PC-3 (cell line): ENCODE results near the gene GRIA1. TPM values are rescaled to one million over a fixed set of nuclear protein-coding genes. Genes with fewer than 3 reads are reported as not detected.

Experiments
- ATAC-seq: fragments of 200-7000 bp; cut with Tn5 transposase; 2 replicates; pipeline ENCODE4 v1.9.1; 2020; ENCODE audit warnings: mild to moderate bottlenecking, moderate library complexity
- BruUV-seq: library from RNA; stranded (reverse); fragments of 400-500 nt; replicated peaks from 2 replicates; lab custom pipeline; 2021; lab: Mats Ljungman, UMichigan
- CTCF ChIA-PET: fragments of 300-600 bp; sonication (Branson Sonifier 250); formaldehyde crosslinking; loops from one replicate; lab custom pipeline; 2022; ENCODE audit warnings: antibody characterized with exemption; lab: Charles Lee
- POLR2A ChIA-PET: fragments of 300-600 bp; sonication (Branson Sonifier 250); formaldehyde crosslinking; loops from one replicate; lab custom pipeline; 2022; ENCODE audit warnings: antibody characterized with exemption; ENCODE audit not compliant: unreplicated experiment; lab: Charles Lee
- DNase-seq: peaks from one replicate; pipeline ENCODE4 v3.0.0-alpha.2; 2015
- H2AFZ ChIP-seq: fragments of 300-600 bp; sonication (generic); 2 replicates; pipeline ENCODE4 v1.6.0; 2016; ENCODE audit warnings: antibody characterized with exemption, low read length
- H3F3A ChIP-seq: fragments of 300-600 bp; sonication (generic); one replicate; pipeline ENCODE4 v1.6.0; 2017; ENCODE audit warnings: antibody characterized with exemption, low read length, control low read depth, mild to moderate bottlenecking; ENCODE audit not compliant: unreplicated experiment
- H3K27ac ChIP-seq: fragments of 300-600 bp; sonication (generic); 2 replicates; pipeline ENCODE4 v1.5.1; 2016; ENCODE audit warnings: mild to moderate bottlenecking, low read length
- H3K27me3 ChIP-seq: fragments of 300-600 bp; sonication (generic); 2 replicates; pipeline ENCODE4 v1.6.1; 2016; ENCODE audit warnings: low read length, mixed read lengths
- H3K36me3 ChIP-seq: fragments of 300-600 bp; sonication (generic); 2 replicates; pipeline ENCODE4 v1.6.1; 2016; ENCODE audit warnings: low read depth, mixed run types, low read length, mixed read lengths
- H3K4me1 ChIP-seq: fragments of 300-600 bp; sonication (generic); 2 replicates; pipeline ENCODE4 v1.5.1; 2016; ENCODE audit warnings: low read length; ENCODE audit not compliant: insufficient read depth
- H3K4me2 ChIP-seq: fragments of 300-600 bp; sonication (generic); 2 replicates; pipeline ENCODE4 v1.6.0; 2016; ENCODE audit warnings: low read length
- H3K4me3 ChIP-seq: fragments of 300-600 bp; sonication (generic); 2 replicates; pipeline ENCODE4 v1.5.1; 2016; ENCODE audit warnings: mild to moderate bottlenecking, low read length, mixed read lengths
- H3K79me2 ChIP-seq: fragments of 300-600 bp; sonication (generic); 2 replicates; pipeline ENCODE4 v1.6.1; 2017; ENCODE audit warnings: low read length, mixed read lengths
- H3K9ac ChIP-seq: fragments of 300-600 bp; sonication (generic); 2 replicates; pipeline ENCODE4 v1.6.0; 2016; ENCODE audit warnings: mild to moderate bottlenecking, low read length
- H3K9me2 ChIP-seq: fragments of 300-600 bp; sonication (generic); replicated peaks from 2 replicates; pipeline ENCODE4 v1.6.1; 2016; ENCODE audit warnings: mixed run types, low read length, mixed read lengths
- H3K9me3 ChIP-seq: fragments of 300-600 bp; sonication (generic); 2 replicates; pipeline ENCODE4 v1.6.1; 2016; ENCODE audit warnings: low read length, mixed read lengths
- H4K20me1 ChIP-seq: fragments of 300-600 bp; sonication (generic); 2 replicates; pipeline ENCODE4 v1.6.1; 2016; ENCODE audit warnings: low read length, mixed read lengths
- EZH2 ChIP-seq: fragments of 300-600 bp; sonication (generic); IDR thresholded peaks from one replicate; pipeline ENCODE4 v1.6.1; 2017; ENCODE audit warnings: antibody characterized with exemption, mild to moderate bottlenecking, low read length; ENCODE audit not compliant: unreplicated experiment
- EZH2phosphoT487 ChIP-seq: fragments of 300-600 bp; sonication (generic); IDR thresholded peaks from 2 replicates; pipeline ENCODE4 v1.6.1; 2018; ENCODE audit warnings: mild to moderate bottlenecking, antibody characterized with exemption, low read length, borderline replicate concordance
- intact Hi-C: fragments of 100-400 bp; cut with micrococcal nuclease; formaldehyde crosslinking; loops from 2 replicates; pipeline ENCODE4 v1.9.0; 2023
- total RNA-seq: library from RNA; depleted of rRNA; stranded (reverse); fragments of >200 nt; gene quantifications from 2 replicates; pipeline ENCODE4 v1.2.3, GENCODE V29; 2014
- TF ChIP-seq, protein P1 (sequence below): fragments of 300-600 bp; sonication (generic); conservative IDR thresholded peaks from 2 replicates; pipeline ENCODE4 v1.5.1; 2017; ENCODE audit warnings: antibody characterized with exemption, low read depth, mild to moderate bottlenecking, low read length

GRIA1 gene
- total RNA-seq, 1 experiment from 2014 or later, result not detected

DNA sequence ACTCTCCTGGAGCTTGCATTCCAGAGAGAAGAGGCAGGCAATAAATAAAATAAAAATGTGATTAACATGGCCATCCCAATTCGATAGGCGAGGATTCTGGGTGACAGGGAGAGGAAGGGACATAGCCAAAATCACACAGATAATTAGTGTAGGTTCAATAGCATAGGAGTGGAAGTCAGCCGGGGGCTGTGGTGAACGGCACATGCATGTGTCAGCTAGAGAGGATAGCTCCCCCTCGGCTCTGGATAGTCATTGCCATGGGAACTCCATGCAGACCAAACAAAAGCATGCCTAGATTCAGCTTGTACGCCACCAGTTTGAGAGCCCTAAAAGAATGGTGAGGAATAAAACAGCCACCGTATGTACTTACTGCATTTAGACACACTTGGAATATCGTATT lies 223.5 kb downstream of the GRIA1 start:
- ATAC-seq, result no peak
- no peak overlapping the region for H3K27ac ChIP-seq
- intact Hi-C loops, result no loop called here
- H3K27me3 ChIP-seq, result 0 out of 2 replicates have a peak, but pooled peaks cover 3% of the 10 kb centered on the region
- H3K4me1 ChIP-seq, result no peaks in the 10 kb centered on the region
- no peak overlapping the region for H2AFZ ChIP-seq
- H3K4me2 ChIP-seq, result no peak overlapping the region
- TF ChIP-seq, protein P1, sequence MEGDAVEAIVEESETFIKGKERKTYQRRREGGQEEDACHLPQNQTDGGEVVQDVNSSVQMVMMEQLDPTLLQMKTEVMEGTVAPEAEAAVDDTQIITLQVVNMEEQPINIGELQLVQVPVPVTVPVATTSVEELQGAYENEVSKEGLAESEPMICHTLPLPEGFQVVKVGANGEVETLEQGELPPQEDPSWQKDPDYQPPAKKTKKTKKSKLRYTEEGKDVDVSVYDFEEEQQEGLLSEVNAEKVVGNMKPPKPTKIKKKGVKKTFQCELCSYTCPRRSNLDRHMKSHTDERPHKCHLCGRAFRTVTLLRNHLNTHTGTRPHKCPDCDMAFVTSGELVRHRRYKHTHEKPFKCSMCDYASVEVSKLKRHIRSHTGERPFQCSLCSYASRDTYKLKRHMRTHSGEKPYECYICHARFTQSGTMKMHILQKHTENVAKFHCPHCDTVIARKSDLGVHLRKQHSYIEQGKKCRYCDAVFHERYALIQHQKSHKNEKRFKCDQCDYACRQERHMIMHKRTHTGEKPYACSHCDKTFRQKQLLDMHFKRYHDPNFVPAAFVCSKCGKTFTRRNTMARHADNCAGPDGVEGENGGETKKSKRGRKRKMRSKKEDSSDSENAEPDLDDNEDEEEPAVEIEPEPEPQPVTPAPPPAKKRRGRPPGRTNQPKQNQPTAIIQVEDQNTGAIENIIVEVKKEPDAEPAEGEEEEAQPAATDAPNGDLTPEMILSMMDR, result no peak
- TF ChIP-seq EZH2 (no peak), EZH2phosphoT487 (no peak)
- no peaks in the 10 kb centered on the region for H3K9me2 ChIP-seq
- POLR2A ChIA-PET, result no interaction called here
- H4K20me1 ChIP-seq, result no peaks in the 10 kb centered on the region
- H3F3A ChIP-seq, result no peaks in the 10 kb centered on the region
- no peak for DNase-seq
- no peaks in the 10 kb centered on the region for H3K36me3 ChIP-seq
- H3K9me3 ChIP-seq, result no peaks in the 10 kb centered on the region
- no peaks in the 10 kb centered on the region for H3K79me2 ChIP-seq
- CTCF ChIA-PET, result no interaction called here
- no peak overlapping the region for H3K9ac ChIP-seq
- no TSS peak for BruUV-seq
- no peak overlapping the region for H3K4me3 ChIP-seq

DNA sequence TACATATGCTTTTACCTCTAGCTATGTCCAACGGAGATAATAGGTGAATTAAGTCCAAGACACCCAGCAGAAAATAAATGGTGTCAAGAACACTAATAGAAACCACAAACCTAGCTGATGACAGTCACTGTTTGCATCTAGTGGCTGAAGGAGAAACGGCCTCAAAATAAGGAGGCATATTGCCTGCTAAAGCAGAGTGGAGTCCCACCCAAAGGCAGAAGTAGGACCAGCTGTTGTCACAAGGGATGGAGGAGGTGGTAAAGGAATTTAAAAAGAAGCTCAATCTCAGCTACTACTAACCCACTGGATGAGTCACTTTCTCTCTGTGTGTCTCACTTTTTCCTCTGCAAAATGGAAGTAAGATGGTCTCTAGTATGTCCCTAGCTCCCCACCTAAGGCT lies 224.3 kb downstream of the GRIA1 start:
- ATAC-seq (no peak), DNase-seq (no peak)
- Histone ChIP-seq H3K4me1 (no peaks in the 10 kb centered on the region), H3F3A (no peaks in the 10 kb centered on the region), H3K9me3 (no peaks in the 10 kb centered on the region), H3K36me3 (no peaks in the 10 kb centered on the region), H2AFZ (no peak overlapping the region), H3K4me3 (no peak overlapping the region), H3K9me2 (no peaks in the 10 kb centered on the region), H3K4me2 (no peak overlapping the region), H3K9ac (no peak overlapping the region), H3K27me3 (0 out of 2 replicates have a peak, but pooled peaks cover 3% of the 10 kb centered on the region), H3K27ac (no peak overlapping the region), H4K20me1 (no peaks in the 10 kb centered on the region), H3K79me2 (no peaks in the 10 kb centered on the region)
- ChIA-PET POLR2A (no interaction called here), CTCF (no interaction called here)
- intact Hi-C loops, result no loop called here
- BruUV-seq, result no TSS peak
- TF ChIP-seq EZH2 (no peak), EZH2phosphoT487 (no peak)
- TF ChIP-seq, protein P1, result no peak

DNA sequence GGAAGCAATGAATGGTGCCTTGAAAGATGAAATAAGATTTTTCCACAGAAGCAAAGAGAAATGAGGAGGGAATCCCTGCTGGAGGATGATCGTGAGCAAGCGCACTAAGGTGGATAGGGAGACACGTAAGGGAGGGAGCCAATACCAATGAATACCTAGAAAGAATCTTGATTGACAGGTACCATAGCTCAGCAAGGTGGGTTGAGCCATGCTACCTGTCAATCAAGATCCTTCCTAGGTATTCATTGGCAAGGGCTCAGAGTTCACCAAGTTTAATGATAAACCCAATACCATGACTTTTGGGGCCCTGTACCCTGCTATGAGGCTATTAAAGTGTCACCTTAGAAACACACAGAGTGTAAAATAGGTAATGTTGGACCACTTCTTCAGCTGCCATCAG lies 226.8 kb downstream of the GRIA1 start:
- no peaks in the 10 kb centered on the region for H3K4me1 ChIP-seq
- H2AFZ ChIP-seq, result no peak overlapping the region
- BruUV-seq, result no TSS peak
- H4K20me1 ChIP-seq, result no peaks in the 10 kb centered on the region
- no peaks in the 10 kb centered on the region for H3K79me2 ChIP-seq
- H3K27me3 ChIP-seq, result 0 out of 2 replicates have a peak, but pooled peaks cover 3% of the 10 kb centered on the region
- TF ChIP-seq EZH2 (no peak), EZH2phosphoT487 (no peak)
- TF ChIP-seq, protein P1, result no peak
- no peaks in the 10 kb centered on the region for H3K36me3 ChIP-seq
- no peak overlapping the region for H3K27ac ChIP-seq
- no peak overlapping the region for H3K4me2 ChIP-seq
- DNase-seq (no peak), ATAC-seq (no peak)
- no peak overlapping the region for H3K9ac ChIP-seq
- intact Hi-C loops, result no loop called here
- H3K9me2 ChIP-seq, result no peaks in the 10 kb centered on the region
- H3K9me3 ChIP-seq, result no peaks in the 10 kb centered on the region
- no peak overlapping the region for H3K4me3 ChIP-seq
- POLR2A ChIA-PET, result no interaction called here
- CTCF ChIA-PET, result no interaction called here
- H3F3A ChIP-seq, result no peaks in the 10 kb centered on the region
